ENCODE data around the gene LMNTD1.

- TF ChIP-seq EZH2phosphoT487 (IDR thresholded peaks at IDR 0.05; ENCODE audit: borderline replicate concordance, low read length) = no peak
- TF ChIP-seq, protein P1, sequence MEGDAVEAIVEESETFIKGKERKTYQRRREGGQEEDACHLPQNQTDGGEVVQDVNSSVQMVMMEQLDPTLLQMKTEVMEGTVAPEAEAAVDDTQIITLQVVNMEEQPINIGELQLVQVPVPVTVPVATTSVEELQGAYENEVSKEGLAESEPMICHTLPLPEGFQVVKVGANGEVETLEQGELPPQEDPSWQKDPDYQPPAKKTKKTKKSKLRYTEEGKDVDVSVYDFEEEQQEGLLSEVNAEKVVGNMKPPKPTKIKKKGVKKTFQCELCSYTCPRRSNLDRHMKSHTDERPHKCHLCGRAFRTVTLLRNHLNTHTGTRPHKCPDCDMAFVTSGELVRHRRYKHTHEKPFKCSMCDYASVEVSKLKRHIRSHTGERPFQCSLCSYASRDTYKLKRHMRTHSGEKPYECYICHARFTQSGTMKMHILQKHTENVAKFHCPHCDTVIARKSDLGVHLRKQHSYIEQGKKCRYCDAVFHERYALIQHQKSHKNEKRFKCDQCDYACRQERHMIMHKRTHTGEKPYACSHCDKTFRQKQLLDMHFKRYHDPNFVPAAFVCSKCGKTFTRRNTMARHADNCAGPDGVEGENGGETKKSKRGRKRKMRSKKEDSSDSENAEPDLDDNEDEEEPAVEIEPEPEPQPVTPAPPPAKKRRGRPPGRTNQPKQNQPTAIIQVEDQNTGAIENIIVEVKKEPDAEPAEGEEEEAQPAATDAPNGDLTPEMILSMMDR (IDR thresholded peaks at IDR 0.05; ENCODE audit: low read depth, low read length, poor library complexity, severe bottlenecking) = no peak
Observed at GRCh38 chr12:25493682-25494081, 59.4 kb downstream of the LMNTD1 start.

All from DOHH2 (cell line).